PFSK-1 (cell line): Measurements from ENCODE around the gene LRBA.

ENCODE experiments used
- FOXP2 ChIP-seq: optimal IDR thresholded peaks from 2 replicates; pipeline ENCODE3; 2011; ENCODE audit warnings: borderline replicate concordance, control low read depth, inconsistent platforms; ENCODE audit not compliant: insufficient read depth; ENCODE audit errors: extremely low read length, extremely low read depth
- POLR2AphosphoS5 ChIP-seq: IDR thresholded peaks from 2 replicates; pipeline ENCODE4 v1.6.1; 2012; ENCODE audit warnings: low read depth, mild to moderate bottlenecking, control low read depth, low read length, moderate library complexity
- REST ChIP-seq, 2 experiments: IDR thresholded peaks; 2 replicates each; pipeline versions ENCODE4 v1.6.1 to v1.8.0; 2011 to 2012; ENCODE audit warnings: low read depth in 2 of 2, low read length in 2 of 2, control low read depth in 1 of 2, inconsistent platforms in 1 of 2, mild to moderate bottlenecking in 1 of 2, moderate library complexity in 1 of 2; ENCODE audit not compliant: insufficient read depth in 1 of 2
- SIN3A ChIP-seq: IDR thresholded peaks from 2 replicates; pipeline ENCODE4 v1.6.1; 2012; ENCODE audit warnings: mild to moderate bottlenecking, low read length, moderate library complexity, borderline replicate concordance; ENCODE audit not compliant: insufficient read depth
- TAF1 ChIP-seq: IDR thresholded peaks from 2 replicates; pipeline ENCODE4 v1.6.1; 2012; ENCODE audit warnings: low read length, control low read depth, borderline replicate concordance; ENCODE audit not compliant: insufficient read depth

LRBA gene

GRCh38 chr4:150475763-150476162 is 539.3 kb downstream of the LRBA start:
- TF ChIP-seq REST (IDR thresholded peaks at IDR 0.05; ENCODE audit: insufficient read depth in 1 of 2, low read depth in 2 of 2, low read length in 2 of 2) (no peak), FOXP2 (no peak), POLR2AphosphoS5 (no peak), SIN3A (no peak), TAF1 (no peak)

GRCh38 chr4:150464523-150464922 is 550.6 kb downstream of the LRBA start:
- TF ChIP-seq TAF1, result no peak
- TF ChIP-seq SIN3A, result no peak

GRCh38 chr4:150462743-150463142 is 552.3 kb downstream of the LRBA start:
- TF ChIP-seq REST (IDR thresholded peaks at IDR 0.05; ENCODE audit: insufficient read depth in 1 of 2, low read depth in 2 of 2, low read length in 2 of 2) (no peak), FOXP2 (no peak), SIN3A (no peak)

- TF ChIP-seq TAF1, result no peak
- no peak for TF ChIP-seq SIN3A
- no peak for TF ChIP-seq FOXP2
- no peak for TF ChIP-seq POLR2AphosphoS5
- no peak for TF ChIP-seq REST (IDR thresholded peaks at IDR 0.05; ENCODE audit: insufficient read depth in 1 of 2, low read depth in 2 of 2, low read length in 2 of 2)
These were observed 553.1 kb downstream of the LRBA start for GRCh38 chr4:150461957-150462356.

GRCh38 chr4:150457802-150458201 is 557.3 kb downstream of the LRBA start:
- no peak for TF ChIP-seq POLR2AphosphoS5
- no peak for TF ChIP-seq TAF1
- no peak for TF ChIP-seq SIN3A
- TF ChIP-seq REST (IDR thresholded peaks at IDR 0.05; ENCODE audit: insufficient read depth in 1 of 2, low read depth in 2 of 2, low read length in 2 of 2), result no peak
- TF ChIP-seq FOXP2, result no peak

- no peak for TF ChIP-seq REST (IDR thresholded peaks at IDR 0.05; ENCODE audit: insufficient read depth in 1 of 2, low read depth in 2 of 2, low read length in 2 of 2)
- TF ChIP-seq POLR2AphosphoS5, result no peak
- no peak for TF ChIP-seq FOXP2
- TF ChIP-seq SIN3A, result no peak
- TF ChIP-seq TAF1, result no peak
These were observed 563.2 kb downstream of the LRBA start for GRCh38 chr4:150451883-150452282.
